Kidney tubule cell (primary cell): ENCODE results near the gene TUFM.
"Not testable (repeated sequence)": the region's sequence is repeated elsewhere in the genome, so short reads cannot be mapped to it uniquely, and the experiment has no call there.

ENCODE experiments used
- DNase-seq: peaks from one replicate; pipeline ENCODE4 v3.0.0-alpha.2; 2018; ENCODE audit warnings: low spot score

TUFM gene

DNA sequence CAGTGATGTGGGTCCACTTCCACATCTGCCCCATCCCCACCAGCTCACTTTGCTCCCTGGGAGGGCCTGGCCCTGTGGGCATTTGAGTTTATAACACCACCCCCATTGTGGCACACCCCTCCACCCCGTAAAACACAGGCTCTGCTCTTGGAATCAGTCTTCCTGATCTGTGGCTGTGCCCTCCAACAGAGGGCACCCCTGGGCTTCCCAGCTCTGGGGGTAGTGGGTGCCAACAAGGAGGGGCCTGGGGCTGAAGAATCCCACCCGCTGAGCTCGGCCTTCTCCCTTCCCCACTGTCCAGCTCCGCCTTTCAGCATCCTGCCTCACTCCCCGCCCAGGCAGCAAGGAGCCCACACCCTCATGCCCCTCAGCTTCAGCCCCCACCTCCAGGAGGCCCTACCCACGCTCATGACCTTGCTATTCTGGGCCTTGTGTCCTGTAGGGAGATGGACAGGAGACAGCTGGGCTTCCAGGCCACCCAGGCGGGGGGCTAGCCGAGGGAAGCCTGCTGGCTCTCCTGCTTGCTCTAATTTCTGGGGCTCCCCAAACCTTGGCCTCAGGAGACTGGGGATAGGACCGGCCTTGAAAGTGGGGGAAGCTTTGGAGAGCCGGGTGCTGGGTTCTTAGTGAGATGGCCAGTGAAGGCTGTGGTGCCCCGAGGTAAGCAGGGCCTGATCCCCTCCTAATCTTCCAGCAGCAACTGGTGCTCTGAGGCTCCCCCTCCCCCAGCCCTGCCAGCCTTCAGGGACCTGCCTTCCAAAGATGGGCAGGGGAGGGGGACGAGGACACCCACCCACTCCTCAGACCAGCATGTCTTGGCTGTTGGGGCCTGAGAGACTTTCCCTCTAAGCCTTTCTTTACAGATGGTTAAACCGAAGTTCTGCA, 29.2 kb upstream of the TUFM start:
- no peak for DNase-seq

DNA sequence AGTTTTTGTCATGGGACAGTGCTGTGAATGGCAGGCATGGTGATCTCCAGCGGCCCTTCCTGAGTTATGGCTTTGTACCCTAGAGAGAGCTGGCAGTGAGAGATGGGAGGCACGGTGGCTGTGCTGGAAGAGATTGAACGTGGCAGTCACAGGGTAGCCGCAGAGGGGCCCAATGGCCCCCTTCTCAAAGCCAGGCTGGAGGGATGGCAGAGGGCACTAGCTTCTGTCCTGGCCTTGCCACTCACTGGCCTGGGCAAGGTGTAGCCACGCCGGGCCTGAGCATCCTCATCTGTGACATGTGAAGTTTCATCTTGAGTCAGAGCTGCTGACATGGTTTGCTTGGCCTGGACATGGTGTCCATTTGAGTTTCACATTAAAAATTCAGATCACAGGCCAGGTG, 28.3 kb upstream of the TUFM start:
- DNase-seq: no peak

DNA sequence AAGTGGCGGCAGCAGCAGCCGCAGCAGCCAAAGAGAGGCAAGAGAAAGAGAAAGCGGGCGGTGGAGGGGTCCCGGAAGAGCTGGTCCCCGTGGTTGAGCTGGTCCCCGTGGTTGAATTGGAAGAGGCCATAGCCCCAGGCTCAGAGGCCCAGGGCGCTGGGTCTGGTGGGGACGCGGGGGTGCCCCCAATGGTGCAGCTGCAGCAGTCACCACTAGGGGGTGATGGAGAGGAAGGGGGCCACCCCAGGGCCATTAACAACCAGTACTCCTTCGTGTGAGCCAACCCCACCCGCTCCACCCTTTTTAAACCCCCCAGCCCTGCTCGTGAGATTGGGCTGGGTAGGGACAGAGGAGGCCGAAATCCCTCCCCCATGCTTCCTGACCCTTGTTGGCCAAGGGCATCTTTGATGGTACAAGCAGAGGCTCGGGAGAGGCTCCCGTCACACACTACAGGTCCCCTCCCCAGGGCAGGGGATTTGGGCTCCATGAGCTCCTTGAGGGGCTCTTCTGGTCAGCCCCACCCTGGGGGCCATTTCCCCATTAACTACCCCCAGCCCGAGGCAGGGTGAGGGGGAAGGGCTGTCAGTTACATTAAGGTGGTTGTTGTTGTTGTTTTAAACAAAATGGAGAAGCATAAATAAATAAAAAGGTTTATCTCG, 27.5 kb upstream of the TUFM start:
- DNase-seq: no peak

DNA sequence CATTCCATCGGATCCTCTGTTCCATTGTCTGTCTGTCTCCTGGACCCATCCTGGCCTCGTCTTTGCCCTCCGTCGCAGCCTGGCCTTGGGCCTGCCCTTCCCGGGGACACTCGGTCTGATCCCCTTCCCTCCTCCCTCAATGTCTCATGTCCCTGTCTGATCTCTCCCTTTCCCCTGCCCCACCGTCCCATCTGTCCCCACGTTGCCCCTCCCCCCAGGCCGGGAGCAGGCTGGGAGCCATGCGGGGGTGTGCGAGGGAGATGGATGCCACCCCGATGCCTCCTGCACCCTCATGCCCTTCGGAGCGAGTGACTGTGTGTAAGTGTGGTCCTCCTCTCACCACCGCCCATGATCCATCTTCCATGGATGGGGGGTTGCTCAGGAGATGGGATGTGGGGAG, 26.8 kb upstream of the TUFM start:
- no peak for DNase-seq

DNA sequence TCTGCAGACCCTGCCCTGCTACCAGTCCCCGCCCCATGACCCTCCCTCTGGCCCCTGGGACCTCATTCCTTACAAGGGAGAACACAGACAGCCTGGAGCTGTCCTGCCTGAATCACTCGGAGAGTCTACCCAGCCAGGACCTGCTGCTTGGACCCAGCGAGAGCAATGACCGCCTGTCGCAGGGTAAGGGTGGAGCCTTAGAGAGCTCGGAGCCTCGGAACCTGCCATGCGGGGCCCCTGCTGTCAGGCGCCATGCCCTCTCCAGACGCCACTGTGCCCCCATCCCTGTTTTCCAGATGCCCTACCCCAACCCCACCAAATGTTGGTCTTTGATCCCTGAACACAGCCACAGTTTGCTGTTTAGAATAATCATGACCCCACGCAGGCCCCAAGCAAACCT, 23.1 kb upstream of the TUFM start:
- no peak for DNase-seq

DNA sequence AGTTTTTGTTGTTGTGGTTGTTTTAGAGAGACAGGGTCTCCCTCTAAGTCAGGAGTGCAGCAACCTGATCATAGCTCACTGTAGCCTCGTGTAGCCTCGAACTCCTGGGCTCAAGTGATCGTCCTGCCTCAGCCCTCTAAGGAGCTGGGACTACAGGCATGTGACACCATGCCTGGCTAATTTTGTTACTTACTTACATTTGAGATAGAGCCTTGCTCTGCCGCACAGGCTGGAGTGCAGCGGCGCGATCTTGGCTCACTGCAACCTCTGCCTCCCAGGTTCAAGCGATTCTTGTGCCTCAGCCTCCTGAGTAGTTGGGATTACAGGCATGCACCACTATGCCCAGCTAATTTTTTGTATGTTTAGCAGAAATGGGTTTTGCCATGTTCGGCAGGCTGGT, 21.5 kb upstream of the TUFM start:
- DNase-seq: not testable (repeated sequence)

DNA sequence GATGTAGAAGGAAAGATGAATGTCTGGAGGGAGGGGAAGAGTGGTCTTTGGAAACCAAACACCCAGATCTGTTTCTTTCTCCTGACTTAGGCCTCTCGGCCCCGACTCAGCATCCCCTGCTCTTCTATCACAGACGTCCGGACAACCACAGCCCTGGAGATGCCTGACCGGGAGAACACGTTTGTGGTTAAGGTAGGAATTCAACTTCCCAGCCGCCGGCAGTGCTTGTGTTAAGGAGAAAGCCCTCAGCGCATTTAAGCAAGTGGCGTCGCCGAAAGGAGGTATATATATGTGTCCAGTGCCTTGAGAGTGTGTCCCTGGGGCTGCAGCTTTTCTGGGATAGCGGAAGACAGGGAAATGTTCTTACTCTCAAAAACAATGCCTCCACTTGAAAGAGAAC, 21.1 kb upstream of the TUFM start:
- DNase-seq: no peak

DNA sequence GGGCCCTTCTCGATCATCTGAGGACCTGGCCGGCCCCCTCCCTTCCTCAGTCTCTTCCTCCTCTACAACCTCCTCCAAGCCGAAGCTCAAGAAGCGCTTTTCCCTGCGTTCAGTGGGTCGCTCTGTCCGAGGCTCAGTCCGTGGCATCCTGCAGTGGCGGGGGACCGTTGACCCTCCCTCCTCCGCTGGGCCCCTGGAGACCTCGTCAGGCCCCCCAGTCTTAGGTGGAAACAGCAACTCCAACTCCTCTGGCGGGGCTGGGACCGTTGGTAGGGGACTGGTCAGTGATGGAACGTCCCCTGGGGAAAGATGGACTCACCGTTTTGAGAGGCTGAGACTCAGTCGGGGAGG, 20.3 kb upstream of the TUFM start:
- no peak for DNase-seq

DNA sequence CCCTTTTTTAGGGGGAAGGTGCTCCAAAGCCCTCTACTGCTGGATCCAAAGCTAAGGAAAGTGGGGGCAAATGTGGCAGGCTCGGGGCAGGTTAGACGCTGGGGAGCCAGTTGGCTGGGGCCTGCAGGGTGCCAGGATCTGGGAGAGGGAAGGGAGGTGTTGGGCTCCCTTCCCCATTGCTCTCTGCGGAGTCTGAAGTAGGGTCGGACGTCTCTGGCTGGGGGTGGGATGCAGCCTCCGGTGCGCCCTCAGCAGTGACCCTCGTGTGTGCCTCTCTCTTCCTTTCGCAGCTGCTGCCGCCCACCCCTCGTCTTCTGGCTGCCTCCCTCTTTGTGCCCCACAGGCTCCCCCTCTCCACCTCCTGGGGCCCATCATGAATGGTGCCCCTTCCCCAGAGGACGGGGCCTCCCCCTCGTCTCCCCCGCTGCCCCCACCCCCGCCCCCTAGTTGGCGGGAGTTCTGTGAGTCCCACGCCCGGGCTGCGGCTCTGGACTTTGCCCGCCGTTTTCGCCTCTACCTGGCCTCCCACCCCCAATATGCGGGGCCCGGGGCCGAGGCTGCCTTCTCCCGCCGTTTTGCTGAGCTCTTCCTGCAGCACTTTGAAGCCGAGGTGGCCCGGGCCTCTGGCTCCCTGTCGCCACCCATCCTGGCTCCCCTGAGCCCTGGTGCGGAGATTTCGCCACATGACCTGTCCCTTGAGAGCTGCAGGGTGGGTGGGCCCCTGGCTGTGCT, 19.7 kb upstream of the TUFM start:
- no peak for DNase-seq

DNA sequence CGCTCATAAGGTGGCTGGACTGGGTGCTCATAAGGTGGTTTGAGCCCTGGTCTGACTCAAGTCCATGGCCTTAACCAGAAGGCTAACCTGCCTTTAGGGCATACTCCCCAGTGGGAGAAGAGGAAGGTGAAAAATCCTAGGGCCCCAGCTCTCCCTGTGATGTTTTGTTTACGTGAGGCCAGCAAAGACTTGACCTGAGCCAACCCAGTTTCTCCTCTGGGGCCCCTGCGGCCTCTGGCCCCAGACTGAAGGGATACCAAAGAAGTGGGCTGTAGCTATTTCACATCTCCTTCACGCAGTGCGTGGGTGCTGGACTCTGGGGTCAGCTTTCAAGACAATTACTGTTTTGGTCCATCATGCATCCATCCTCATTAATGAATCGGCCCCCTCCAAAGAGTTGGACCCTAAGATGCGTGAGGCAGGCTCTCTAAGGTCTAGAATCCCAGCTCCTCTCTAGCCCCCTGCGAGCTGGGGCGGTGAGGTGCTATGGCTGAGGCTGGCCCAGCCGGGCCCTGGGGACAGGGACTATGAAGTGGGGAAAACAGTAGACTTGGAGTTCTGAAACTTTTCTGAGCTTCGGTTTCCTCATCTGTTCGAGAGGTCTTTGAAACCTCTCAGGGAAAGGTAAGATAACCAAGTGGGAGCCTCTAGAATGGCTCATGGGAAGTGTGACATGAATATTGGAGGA, 19.0 kb upstream of the TUFM start:
- DNase-seq: no peak

DNA sequence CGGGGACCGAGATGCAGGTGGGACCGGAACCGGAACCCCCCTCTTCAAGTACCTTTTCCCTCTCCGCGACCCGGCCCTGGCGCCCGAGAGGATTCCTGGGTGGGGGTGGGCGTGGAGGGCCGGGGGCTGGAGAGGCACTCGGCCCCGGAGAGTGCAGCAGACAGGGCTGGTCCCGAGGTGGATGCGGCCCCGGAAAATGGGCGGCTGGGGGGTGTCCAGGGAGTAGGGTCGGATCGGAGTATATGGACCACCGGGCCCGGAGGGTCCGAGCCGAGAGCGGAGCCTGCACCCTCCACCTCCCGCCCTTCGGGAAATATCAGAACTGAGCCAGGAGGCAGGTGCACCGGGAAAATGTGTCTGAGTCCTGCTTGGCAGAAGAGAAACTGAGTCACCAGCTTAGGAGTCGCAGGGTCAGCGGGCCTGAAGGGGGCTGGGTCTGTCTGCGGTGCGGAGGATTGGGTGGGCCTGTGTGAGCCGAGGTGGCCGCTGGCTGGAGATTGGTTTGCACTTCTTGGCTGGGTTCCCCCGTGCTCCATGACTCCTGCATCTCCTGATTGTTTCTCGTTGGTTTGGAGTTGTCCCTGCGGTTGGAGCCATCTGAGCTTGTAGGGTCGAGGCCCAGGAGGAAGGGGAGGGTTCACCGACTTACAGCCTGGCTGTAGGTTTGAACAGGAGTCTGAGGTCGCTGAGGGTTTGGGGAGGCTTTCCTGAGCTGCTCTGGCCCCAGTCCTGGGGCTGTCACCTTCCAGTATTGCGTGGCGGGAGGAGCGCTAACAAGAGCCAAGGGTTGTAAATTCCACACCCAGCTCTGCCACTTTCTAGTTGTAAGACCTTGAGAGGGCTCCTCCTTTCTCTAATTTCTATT, 18.0 kb upstream of the TUFM start:
- DNase-seq: peak; percentile 20

DNA sequence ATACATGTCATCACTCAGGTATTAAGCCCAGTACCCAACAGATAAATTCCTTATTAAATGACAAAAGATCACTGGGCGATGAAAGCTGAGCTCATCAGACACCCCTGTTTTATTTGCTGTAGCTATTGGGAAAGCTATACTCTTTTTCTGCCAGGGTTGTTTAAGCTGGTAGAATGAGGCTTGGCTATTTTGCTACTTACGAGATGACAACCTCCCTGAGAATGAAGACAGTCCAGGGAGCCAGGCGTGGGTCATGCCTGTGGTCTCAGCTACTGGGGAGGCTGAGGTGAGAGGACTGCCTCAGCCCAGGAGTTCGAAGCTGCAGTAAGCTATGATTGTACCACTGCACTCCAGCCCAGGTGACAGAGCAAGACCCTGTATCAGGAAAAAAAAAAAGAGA, 13.2 kb upstream of the TUFM start:
- DNase-seq: no peak

DNA sequence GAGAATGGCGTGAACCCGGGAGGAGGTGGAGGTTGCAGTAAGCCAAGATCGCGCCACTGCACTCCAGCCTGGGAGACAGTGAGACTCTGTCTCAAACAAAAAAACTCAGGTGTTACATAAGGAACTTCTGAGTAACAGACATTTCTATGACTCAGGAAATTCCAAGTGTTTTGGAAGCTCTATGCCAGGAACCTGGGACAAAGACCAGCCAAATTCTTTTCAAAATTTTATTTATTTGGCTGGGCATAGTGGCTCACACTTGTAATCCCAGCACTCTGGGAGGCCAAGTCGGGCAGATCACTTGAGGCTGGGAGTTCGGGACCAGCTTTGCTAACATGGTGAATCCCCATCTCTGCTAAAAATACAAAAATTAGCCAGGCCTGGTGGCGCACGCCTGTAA, 12.3 kb upstream of the TUFM start:
- peak; percentile 57 for DNase-seq

DNA sequence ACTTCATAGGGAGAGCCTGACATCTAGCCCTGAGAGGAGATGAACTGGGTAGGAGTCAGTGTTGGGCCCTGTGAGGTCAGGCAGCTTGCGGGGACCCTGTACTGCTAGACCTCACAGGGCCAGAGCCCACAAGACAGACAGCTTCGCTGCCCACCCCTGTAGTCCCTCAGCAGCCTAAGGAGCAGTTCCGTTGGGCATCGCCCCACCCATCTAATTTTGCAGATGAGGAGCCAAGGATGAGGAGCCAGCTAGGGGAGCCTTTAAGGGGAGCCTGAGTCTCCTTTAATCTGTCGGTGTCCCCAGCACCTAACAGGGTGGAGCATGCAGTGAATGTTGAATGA, 755 bp upstream of the TUFM start:
- peak; percentile 18 for DNase-seq

DNA sequence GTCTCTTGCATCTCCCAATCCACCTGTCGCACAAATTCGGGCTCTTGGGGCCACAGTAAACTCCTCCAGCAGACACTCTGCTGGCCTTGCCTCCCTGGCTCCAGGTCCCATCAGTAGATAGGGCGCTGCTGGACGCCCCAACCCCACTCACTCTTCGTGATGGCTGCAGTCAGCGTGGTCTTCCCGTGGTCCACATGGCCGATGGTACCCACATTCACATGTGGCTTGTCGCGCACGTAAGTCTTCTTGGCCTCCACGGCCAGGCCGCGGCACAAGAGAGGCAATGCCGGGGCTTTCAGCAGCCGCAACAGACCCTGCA, 428 bp downstream of the TUFM start:
- no peak for DNase-seq

DNA sequence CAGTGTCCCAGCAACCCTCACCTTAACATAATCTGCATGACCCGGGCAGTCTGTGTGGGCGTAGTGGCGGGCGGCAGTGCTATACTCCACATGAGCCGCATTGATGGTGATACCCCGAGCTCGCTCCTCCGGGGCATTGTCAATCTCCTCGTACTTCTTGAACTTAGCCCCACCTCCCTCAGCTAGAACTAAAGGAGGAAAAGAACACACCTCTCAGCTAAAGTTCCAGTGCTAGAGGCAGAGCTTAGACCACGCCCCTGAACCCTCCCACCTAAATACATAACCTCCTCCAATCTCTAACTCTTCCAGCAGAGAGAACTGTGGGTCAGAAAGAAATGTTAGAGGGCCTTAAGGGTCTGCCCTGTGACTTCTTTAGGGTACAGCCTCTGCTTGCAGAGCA, 855 bp downstream of the TUFM start:
- DNase-seq: peak; percentile 57

DNA sequence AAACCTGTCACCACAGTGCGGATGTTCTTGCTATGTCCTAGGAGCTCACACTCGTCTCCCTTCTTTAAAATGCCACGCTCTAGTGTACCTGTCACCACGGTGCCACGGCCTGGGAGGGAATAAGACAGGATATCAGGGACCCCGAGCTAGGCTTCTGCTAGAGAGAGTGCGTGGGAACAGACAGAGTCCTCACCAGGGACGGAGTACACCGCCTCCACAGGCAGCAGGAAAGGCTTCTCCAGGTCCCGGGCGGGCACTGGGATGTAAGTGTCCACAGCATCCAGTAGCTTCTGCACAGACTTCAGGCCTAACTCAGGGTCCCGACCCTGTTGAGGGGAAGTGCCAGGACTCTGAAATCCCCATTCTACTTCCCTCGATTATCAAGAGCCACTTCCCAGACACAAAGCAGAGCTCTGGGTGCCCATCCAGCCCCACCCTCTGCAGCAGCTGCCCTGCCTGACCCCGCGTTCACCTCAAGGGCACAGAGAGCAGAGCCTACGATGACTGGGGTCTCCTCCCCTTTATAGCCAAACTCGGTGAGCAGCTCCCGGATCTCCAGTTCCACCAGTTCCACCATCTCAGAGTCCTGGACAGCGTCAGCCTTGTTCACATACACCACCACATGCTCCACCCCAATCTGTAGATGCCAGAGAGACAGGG, 1.8 kb downstream of the TUFM start:
- no peak for DNase-seq

DNA sequence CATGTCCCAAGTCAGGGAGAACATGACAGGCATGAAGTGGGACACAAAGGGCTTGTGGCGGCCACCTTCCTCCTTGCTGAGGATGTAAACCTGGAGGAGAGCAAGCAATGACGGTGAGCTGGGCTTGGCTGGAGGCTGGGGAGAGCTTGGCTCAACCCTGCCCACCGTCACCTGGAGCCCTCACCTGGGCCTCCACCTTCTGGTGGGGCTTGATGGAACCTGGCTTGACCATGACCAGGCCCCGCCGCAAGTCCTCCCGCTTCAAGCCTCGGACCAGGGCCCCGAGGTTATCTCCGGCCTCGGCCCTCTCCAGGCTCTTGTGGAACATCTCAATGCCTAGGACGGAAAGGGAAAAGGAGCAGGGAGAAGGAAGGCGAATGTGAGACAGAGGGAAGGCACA, 2.4 kb downstream of the TUFM start:
- no peak for DNase-seq

DNA sequence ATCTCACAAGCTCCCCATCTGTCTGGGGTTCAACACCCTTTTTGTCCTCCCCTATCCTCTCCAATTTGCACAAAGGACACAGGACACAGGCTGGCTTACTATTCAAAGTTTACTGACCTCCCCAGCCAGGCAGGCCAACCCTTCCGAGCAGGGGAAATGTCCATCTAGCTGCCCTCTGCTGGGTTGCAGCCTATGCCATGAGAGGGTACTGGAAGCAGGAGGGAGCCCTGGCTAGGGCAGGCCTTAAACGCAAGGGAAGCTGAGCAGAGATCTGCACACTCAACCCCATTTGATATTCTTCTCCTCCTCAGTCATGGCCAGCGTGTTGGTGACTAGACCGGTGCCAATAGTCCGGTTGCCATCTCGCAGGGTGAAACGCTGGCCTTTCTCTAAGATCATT, 3.5 kb downstream of the TUFM start:
- no peak for DNase-seq

DNA sequence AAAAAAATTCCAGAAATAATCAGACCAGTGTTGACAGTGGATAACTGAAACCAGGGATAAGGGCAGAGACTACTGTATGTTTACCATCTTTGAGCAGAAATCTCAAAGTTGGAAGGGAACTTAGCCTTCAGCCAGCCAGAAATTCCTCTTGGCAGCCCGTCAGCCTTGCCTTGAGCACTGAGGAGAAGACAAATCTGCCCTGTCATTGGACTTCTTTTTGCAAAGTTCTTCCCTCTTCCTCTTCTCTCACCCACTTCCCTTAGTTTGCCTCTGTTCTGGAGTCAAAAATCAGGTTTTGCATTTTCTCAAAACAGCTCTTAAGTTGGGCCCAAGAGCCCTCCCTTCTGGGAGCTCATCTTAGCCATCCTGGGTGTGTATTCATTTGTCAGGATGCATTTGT, 6.2 kb downstream of the TUFM start:
- no peak for DNase-seq

DNA sequence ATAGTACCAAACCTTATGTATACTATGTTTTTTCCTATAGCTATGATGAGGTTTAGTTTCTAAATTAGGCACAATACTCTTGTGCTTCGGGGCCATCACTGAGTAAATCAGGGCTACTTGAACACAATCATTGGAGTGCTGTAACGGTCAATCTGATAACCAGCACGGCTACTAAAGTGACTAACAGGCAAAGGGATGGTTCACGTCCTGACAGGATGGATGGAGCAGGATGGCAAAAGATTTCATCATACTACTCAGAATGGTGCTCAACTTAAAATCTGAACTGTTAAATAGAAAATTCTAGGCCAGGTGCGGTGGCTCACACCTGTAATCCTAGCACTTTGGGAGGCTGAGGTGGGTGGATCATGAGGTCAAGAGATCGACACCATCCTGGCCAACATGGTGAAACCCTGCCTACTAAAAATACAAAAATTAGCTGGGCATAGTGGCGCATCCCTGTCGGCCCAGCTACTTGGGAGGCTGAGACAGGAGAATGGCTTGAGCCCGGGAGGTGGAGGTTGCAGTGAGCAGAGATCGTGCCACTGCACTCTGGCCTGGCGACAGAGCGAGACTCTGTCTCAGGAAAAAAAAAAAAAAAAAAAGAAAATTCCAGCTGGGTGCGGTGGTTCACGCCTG, 7.0 kb downstream of the TUFM start:
- DNase-seq: no peak
